SK-N-SH (cell line): ENCODE measurements around the gene AQP3. TPM values are rescaled to one million over a fixed set of nuclear protein-coding genes. Genes with fewer than 3 reads are reported as not detected.

Experiments used
- CTCF ChIA-PET: fragments of 300-600, 350-600 bp; formaldehyde crosslinking; extraction: SDS; loops from one replicate; lab custom pipeline; 2021; lab: Yijun Ruan, JAX
- POLR2A ChIA-PET: fragments of 350-600 bp; sonication (Branson Sonifier 250); formaldehyde crosslinking; extraction: SDS; loops from one replicate; lab custom pipeline; 2020; ENCODE audit warnings: antibody characterized with exemption, inconsistent platforms; lab: Yijun Ruan, JAX
- DNase-seq: peaks from one replicate; pipeline ENCODE4 v3.0.0; 2012
- H2AFZ ChIP-seq: fragments of 200-600 bp; sonication (generic); 2 replicates; pipeline ENCODE4 v1.8.1; 2016; ENCODE audit warnings: antibody characterized with exemption, mild to moderate bottlenecking, low read depth
- H3F3A ChIP-seq: fragments of 200-600 bp; sonication (generic); replicated peaks from 2 replicates; pipeline ENCODE3; 2016; ENCODE audit warnings: antibody characterized with exemption, mild to moderate bottlenecking; ENCODE audit not compliant: insufficient read depth
- H3K27ac ChIP-seq, 2 experiments: fragments of 200-500 bp in 1 of 2; fragments of 200-600 bp in 1 of 2; sonication (Bioruptor generic) in 1 of 2; sonication (generic), shearing (Covaris generic) in 1 of 2; 2 replicates each; pipeline versions ENCODE4 v1.5.1 to v1.6.1; 2014 to 2016; ENCODE audit warnings: low read depth in 2 of 2, inconsistent platforms in 1 of 2, low read length in 1 of 2, mild to moderate bottlenecking in 1 of 2, mixed read lengths in 1 of 2
- H3K27me3 ChIP-seq: fragments of 200-600 bp; sonication (generic), shearing (Covaris generic); 2 replicates; pipeline ENCODE4 v1.6.1; 2016; ENCODE audit warnings: mixed run types; ENCODE audit not compliant: insufficient read depth
- H3K36me3 ChIP-seq, 2 experiments: fragments of 200-500 bp in 1 of 2; fragments of 200-600 bp in 1 of 2; sonication (Bioruptor generic) in 1 of 2; sonication (generic) in 1 of 2; replicated peaks in 1 of 2; 2 replicates each; pipeline versions ENCODE3 to v1.5.1; 2014 to 2016; ENCODE audit warnings: low read length in 1 of 2, mild to moderate bottlenecking in 1 of 2; ENCODE audit not compliant: insufficient read depth in 2 of 2, control insufficient read depth in 1 of 2
- H3K4me1 ChIP-seq, 2 experiments: fragments of 200-500 bp in 1 of 2; fragments of 200-600 bp in 1 of 2; sonication (Bioruptor generic) in 1 of 2; sonication (generic), shearing (Covaris generic) in 1 of 2; 2 replicates each; pipeline versions ENCODE4 v1.5.1 to v1.6.1; 2014 to 2016; ENCODE audit warnings: low read depth in 1 of 2, low read length in 1 of 2, mixed run types in 1 of 2; ENCODE audit not compliant: insufficient read depth in 2 of 2, control insufficient read depth in 1 of 2
- H3K4me2 ChIP-seq: fragments of 200-600 bp; sonication (generic), shearing (Covaris generic); 2 replicates; pipeline ENCODE4 v1.6.1; 2017; ENCODE audit warnings: mixed run types
- H3K4me3 ChIP-seq, 2 experiments: fragments of 200-500 bp in 1 of 2; fragments of 200-600 bp in 1 of 2; sonication (Bioruptor generic) in 1 of 2; sonication (generic), shearing (Covaris generic) in 1 of 2; 2 replicates each; pipeline versions ENCODE4 v1.5.1 to v1.8.1; 2014 to 2016; ENCODE audit warnings: low read depth in 2 of 2, inconsistent platforms in 1 of 2, low read length in 1 of 2, mild to moderate bottlenecking in 1 of 2, mixed read lengths in 1 of 2, moderate library complexity in 1 of 2
- H3K79me2 ChIP-seq: fragments of 200-600 bp; sonication (generic); 2 replicates; pipeline ENCODE4 v1.8.1; 2017; ENCODE audit warnings: mild to moderate bottlenecking; ENCODE audit not compliant: insufficient read depth
- H3K9ac ChIP-seq: fragments of 200-600 bp; sonication (generic); 2 replicates; pipeline ENCODE4 v1.6.1; 2017; ENCODE audit warnings: mixed run types
- H3K9me2 ChIP-seq: fragments of 200-600 bp; sonication (generic); 2 replicates; pipeline ENCODE4 v1.6.1; 2017; ENCODE audit warnings: mixed run types
- H3K9me3 ChIP-seq: fragments of 200-600 bp; sonication (generic); 2 replicates; pipeline ENCODE4 v1.6.1; 2017; ENCODE audit warnings: mixed run types, mild to moderate bottlenecking, moderate library complexity
- H4K20me1 ChIP-seq: fragments of 200-600 bp; sonication (generic); 2 replicates; pipeline ENCODE4 v1.6.1; 2017; ENCODE audit warnings: mild to moderate bottlenecking, mixed run types; ENCODE audit not compliant: insufficient read depth
- CHD2 ChIP-seq: fragments of 150-350 bp; IDR thresholded peaks from 2 replicates; pipeline ENCODE4 v1.6.1; 2018; ENCODE audit warnings: low read length; ENCODE audit not compliant: partially characterized antibody
- ELF1 ChIP-seq: IDR thresholded peaks from 2 replicates; pipeline ENCODE4 v1.4.0; 2012
- FOXJ3 ChIP-seq: sonication (generic); formaldehyde crosslinking; IDR thresholded peaks from 2 replicates; pipeline ENCODE4 v1.5.1; 2020; ENCODE audit warnings: mild to moderate bottlenecking, missing genetic modification reagents
- GABPA ChIP-seq: IDR thresholded peaks from 2 replicates; pipeline ENCODE4 v1.4.0; 2012; ENCODE audit warnings: low read depth, mild to moderate bottlenecking
- JUND ChIP-seq: IDR thresholded peaks from 2 replicates; pipeline ENCODE4 v1.4.0; 2012
- NFIC ChIP-seq: IDR thresholded peaks from 2 replicates; pipeline ENCODE4 v1.4.0; 2012; ENCODE audit warnings: borderline replicate concordance
- RAD21 ChIP-seq: IDR thresholded peaks from 2 replicates; pipeline ENCODE4 v1.6.1; 2012; ENCODE audit warnings: mild to moderate bottlenecking, low read length
- RFX5 ChIP-seq: IDR thresholded peaks from 2 replicates; pipeline ENCODE4 v1.6.1; 2012; ENCODE audit warnings: mild to moderate bottlenecking, improper control_type of control experiment, low read length
- RXRA ChIP-seq: IDR thresholded peaks from 2 replicates; pipeline ENCODE4 v1.4.0; 2012; ENCODE audit warnings: low read depth, mild to moderate bottlenecking, borderline replicate concordance
- TAF1 ChIP-seq: IDR thresholded peaks from 2 replicates; pipeline ENCODE4 v1.6.1; 2012; ENCODE audit warnings: low read depth, mild to moderate bottlenecking, low read length, moderate library complexity, borderline replicate concordance
- TCF12 ChIP-seq: IDR thresholded peaks from 2 replicates; pipeline ENCODE4 v1.4.0; 2012
- WGBS: methylation state at CpG from one replicate; pipeline ENCODE4 v1.1.6; 2017; ENCODE audit warnings: low lambda C conversion rate; 5-methylcytosine and 5-hydroxymethylcytosine counted together
- polyA plus RNA-seq, 3 experiments: library from polyadenylated mRNA; depleted of rRNA; stranded (reverse); fragments of >200 nt; gene quantifications; 2 replicates each; pipeline ENCODE4 v1.2.3, GENCODE V29; 2012
- TF ChIP-seq, protein P1 (sequence below): IDR thresholded peaks from 2 replicates; pipeline ENCODE4 v1.6.1; 2012; ENCODE audit warnings: mild to moderate bottlenecking, low read depth, low read length, moderate library complexity
- TF ChIP-seq, protein P2 (sequence below): IDR thresholded peaks from 2 replicates; pipeline ENCODE4 v1.4.0; 2012; ENCODE audit warnings: low read depth
- TF ChIP-seq, protein P3 (sequence below): IDR thresholded peaks from 2 replicates; pipeline ENCODE4 v1.4.0; 2012; ENCODE audit warnings: low read depth, borderline replicate concordance
- TF ChIP-seq, protein P4 (sequence below): fragments of 150-350 bp; IDR thresholded peaks from 2 replicates; pipeline ENCODE4 v1.6.1; 2016; ENCODE audit warnings: mild to moderate bottlenecking, low read depth, low read length
- TF ChIP-seq, protein P5 (sequence below): fragments of 150-350 bp; IDR thresholded peaks from 2 replicates; pipeline ENCODE4 v1.6.1; 2017; ENCODE audit warnings: antibody characterized with exemption, low read length, low read depth, borderline replicate concordance
- TF ChIP-seq, protein P6 (sequence below): IDR thresholded peaks from 2 replicates; pipeline ENCODE4 v1.4.0; 2012; ENCODE audit warnings: low read depth, borderline replicate concordance

AQP3 gene
- polyA plus RNA-seq, 1 of the 3 experiments (the other 2 are of a cell fraction), result 0.64 TPM

DNA sequence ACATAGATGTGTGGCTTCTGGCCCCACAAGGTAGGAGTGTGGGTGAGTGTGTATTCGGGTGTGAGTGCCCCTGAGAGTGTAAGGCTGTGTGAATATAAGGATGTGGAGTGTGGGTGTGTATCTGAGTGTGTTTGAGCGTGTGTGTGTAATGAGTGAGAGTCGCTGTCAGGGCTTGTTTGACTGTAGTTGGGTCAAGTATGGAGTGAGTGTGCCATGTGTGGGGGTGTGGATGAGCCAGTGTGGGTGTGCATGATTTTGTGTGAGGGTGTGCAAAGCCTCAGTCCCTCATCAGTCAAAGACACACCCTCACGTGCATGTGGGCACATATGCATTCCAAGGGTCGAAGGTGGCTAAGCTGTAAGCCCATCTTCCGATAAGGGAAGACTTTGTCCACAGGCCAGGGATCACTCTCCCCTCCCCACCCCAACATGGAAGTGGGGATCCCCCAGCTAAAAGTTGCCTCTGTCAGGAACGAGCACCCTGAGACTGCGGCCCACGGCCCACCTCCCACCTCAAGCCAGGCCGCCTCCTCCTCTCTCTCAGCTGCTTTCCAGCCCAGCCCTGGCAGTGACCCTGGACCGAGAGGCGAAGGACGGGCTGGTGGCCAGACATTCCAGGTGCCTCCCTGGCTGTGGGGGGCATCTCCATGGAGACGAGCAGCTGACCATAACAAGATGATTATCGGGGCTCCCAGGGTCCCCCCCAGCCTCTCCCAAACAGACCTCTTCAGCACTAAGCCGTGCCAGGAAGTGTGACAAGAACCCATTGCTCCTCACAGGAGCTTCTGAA, 12.9 kb downstream of the AQP3 start:
- ChIA-PET CTCF (interaction anchor here (1.3 to 3.8 kb wide), 5 partner anchors 13 to 59 kb away, joined by 3 to 13 read pairs (median 9); partner anchors contain the start of gene AQP3), POLR2A (no interaction called here)
- H3K4me2 ChIP-seq, result no peak overlapping the region
- H3K36me3 ChIP-seq, result no peaks in the 10 kb centered on the region
- no peak for DNase-seq
- peaks cover 4% of the 10 kb centered on the region; the same call in 1 of the 2 replicates for H3K27me3 ChIP-seq
- H4K20me1 ChIP-seq, result no peaks in the 10 kb centered on the region
- H2AFZ ChIP-seq, result no peak overlapping the region
- H3K27ac ChIP-seq, result no peak overlapping the region
- no peaks in the 10 kb centered on the region for H3K79me2 ChIP-seq
- TF ChIP-seq RXRA (no peak), RFX5 (no peak), TAF1 (no peak), FOXJ3 (CRISPR knock-in tag) (no peak), GABPA (no peak), RAD21 (no peak), ELF1 (no peak), NFIC (no peak), CHD2 (no peak), TCF12 (no peak), JUND (no peak)
- TF ChIP-seq, protein P1, sequence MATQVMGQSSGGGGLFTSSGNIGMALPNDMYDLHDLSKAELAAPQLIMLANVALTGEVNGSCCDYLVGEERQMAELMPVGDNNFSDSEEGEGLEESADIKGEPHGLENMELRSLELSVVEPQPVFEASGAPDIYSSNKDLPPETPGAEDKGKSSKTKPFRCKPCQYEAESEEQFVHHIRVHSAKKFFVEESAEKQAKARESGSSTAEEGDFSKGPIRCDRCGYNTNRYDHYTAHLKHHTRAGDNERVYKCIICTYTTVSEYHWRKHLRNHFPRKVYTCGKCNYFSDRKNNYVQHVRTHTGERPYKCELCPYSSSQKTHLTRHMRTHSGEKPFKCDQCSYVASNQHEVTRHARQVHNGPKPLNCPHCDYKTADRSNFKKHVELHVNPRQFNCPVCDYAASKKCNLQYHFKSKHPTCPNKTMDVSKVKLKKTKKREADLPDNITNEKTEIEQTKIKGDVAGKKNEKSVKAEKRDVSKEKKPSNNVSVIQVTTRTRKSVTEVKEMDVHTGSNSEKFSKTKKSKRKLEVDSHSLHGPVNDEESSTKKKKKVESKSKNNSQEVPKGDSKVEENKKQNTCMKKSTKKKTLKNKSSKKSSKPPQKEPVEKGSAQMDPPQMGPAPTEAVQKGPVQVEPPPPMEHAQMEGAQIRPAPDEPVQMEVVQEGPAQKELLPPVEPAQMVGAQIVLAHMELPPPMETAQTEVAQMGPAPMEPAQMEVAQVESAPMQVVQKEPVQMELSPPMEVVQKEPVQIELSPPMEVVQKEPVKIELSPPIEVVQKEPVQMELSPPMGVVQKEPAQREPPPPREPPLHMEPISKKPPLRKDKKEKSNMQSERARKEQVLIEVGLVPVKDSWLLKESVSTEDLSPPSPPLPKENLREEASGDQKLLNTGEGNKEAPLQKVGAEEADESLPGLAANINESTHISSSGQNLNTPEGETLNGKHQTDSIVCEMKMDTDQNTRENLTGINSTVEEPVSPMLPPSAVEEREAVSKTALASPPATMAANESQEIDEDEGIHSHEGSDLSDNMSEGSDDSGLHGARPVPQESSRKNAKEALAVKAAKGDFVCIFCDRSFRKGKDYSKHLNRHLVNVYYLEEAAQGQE, result no peak
- TF ChIP-seq, protein P2, sequence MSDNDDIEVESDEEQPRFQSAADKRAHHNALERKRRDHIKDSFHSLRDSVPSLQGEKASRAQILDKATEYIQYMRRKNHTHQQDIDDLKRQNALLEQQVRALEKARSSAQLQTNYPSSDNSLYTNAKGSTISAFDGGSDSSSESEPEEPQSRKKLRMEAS, result no peak
- TF ChIP-seq, protein P3, sequence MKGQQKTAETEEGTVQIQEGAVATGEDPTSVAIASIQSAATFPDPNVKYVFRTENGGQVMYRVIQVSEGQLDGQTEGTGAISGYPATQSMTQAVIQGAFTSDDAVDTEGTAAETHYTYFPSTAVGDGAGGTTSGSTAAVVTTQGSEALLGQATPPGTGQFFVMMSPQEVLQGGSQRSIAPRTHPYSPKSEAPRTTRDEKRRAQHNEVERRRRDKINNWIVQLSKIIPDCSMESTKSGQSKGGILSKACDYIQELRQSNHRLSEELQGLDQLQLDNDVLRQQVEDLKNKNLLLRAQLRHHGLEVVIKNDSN, result no peak
- TF ChIP-seq, protein P4, sequence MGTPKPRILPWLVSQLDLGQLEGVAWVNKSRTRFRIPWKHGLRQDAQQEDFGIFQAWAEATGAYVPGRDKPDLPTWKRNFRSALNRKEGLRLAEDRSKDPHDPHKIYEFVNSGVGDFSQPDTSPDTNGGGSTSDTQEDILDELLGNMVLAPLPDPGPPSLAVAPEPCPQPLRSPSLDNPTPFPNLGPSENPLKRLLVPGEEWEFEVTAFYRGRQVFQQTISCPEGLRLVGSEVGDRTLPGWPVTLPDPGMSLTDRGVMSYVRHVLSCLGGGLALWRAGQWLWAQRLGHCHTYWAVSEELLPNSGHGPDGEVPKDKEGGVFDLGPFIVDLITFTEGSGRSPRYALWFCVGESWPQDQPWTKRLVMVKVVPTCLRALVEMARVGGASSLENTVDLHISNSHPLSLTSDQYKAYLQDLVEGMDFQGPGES, result no peak
- TF ChIP-seq, protein P5, sequence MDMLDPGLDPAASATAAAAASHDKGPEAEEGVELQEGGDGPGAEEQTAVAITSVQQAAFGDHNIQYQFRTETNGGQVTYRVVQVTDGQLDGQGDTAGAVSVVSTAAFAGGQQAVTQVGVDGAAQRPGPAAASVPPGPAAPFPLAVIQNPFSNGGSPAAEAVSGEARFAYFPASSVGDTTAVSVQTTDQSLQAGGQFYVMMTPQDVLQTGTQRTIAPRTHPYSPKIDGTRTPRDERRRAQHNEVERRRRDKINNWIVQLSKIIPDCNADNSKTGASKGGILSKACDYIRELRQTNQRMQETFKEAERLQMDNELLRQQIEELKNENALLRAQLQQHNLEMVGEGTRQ, result no peak
- TF ChIP-seq, protein P6, sequence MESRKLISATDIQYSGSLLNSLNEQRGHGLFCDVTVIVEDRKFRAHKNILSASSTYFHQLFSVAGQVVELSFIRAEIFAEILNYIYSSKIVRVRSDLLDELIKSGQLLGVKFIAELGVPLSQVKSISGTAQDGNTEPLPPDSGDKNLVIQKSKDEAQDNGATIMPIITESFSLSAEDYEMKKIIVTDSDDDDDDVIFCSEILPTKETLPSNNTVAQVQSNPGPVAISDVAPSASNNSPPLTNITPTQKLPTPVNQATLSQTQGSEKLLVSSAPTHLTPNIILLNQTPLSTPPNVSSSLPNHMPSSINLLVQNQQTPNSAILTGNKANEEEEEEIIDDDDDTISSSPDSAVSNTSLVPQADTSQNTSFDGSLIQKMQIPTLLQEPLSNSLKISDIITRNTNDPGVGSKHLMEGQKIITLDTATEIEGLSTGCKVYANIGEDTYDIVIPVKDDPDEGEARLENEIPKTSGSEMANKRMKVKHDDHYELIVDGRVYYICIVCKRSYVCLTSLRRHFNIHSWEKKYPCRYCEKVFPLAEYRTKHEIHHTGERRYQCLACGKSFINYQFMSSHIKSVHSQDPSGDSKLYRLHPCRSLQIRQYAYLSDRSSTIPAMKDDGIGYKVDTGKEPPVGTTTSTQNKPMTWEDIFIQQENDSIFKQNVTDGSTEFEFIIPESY, result no peak
- no peaks in the 10 kb centered on the region for H3K9me2 ChIP-seq
- 72% methylated on average over 13 of the region's 16 CpGs for WGBS
- no peaks in the 10 kb centered on the region for H3K4me1 ChIP-seq
- H3K9me3 ChIP-seq, result no peaks in the 10 kb centered on the region
- H3K4me3 ChIP-seq, result no peak overlapping the region
- no peaks in the 10 kb centered on the region for H3F3A ChIP-seq
- H3K9ac ChIP-seq, result no peak overlapping the region
